OCI-LY1 (cell line): ENCODE measurements around the gene TSR3.
A peak's percentile ranks its signal among the peaks of the same experiment; 100 is the strongest.

Experiments used
- H2AFZ ChIP-seq: fragments of 200-600 bp; sonication (generic), shearing (Covaris generic); 2 replicates; pipeline ENCODE4 v1.6.0; 2014; ENCODE audit warnings: antibody characterized with exemption, mild to moderate bottlenecking, low read length
- H3F3A ChIP-seq: fragments of 200-600 bp; sonication (generic), shearing (Covaris generic); 2 replicates; pipeline ENCODE4 v1.6.0; 2014; ENCODE audit warnings: mild to moderate bottlenecking, antibody characterized with exemption, low read length, moderate library complexity; ENCODE audit not compliant: insufficient read depth
- H3K27ac ChIP-seq: fragments of 200-600 bp; sonication (generic); 2 replicates; pipeline ENCODE4 v1.5.1; 2014; ENCODE audit warnings: low read length, mixed run types, mild to moderate bottlenecking, low read depth; ENCODE audit not compliant: poor library complexity, severe bottlenecking
- H3K27me3 ChIP-seq: fragments of 200-600 bp; sonication (generic); 2 replicates; pipeline ENCODE4 v1.6.0; 2014; ENCODE audit warnings: antibody characterized with exemption, mild to moderate bottlenecking, low read length, moderate library complexity; ENCODE audit not compliant: insufficient read depth
- H3K36me3 ChIP-seq: fragments of 200-600 bp; sonication (generic); 2 replicates; pipeline ENCODE4 v1.6.1; 2014; ENCODE audit warnings: mild to moderate bottlenecking, antibody characterized with exemption, low read length, moderate library complexity, mixed read lengths; ENCODE audit not compliant: insufficient read depth
- H3K4me1 ChIP-seq: fragments of 200-600 bp; sonication (generic); 2 replicates; pipeline ENCODE4 v1.5.1; 2014; ENCODE audit warnings: mild to moderate bottlenecking, low read length, moderate library complexity; ENCODE audit not compliant: insufficient read depth, severe bottlenecking
- H3K4me2 ChIP-seq: fragments of 200-600 bp; sonication (generic), shearing (Covaris generic); 2 replicates; pipeline ENCODE4 v1.6.1; 2014; ENCODE audit warnings: low read length
- H3K4me3 ChIP-seq: fragments of 200-600 bp; sonication (generic); 2 replicates; pipeline ENCODE4 v1.5.1; 2014; ENCODE audit warnings: low read length, low read depth, mild to moderate bottlenecking, mixed read lengths; ENCODE audit not compliant: poor library complexity, severe bottlenecking
- H3K79me2 ChIP-seq: fragments of 200-600 bp; shearing (Covaris generic); 2 replicates; pipeline ENCODE4 v1.6.1; 2016; ENCODE audit warnings: mixed run types, low read length, mixed read lengths; ENCODE audit not compliant: insufficient read depth
- H3K9ac ChIP-seq: fragments of 200-600 bp; sonication (generic), shearing (Covaris generic); 2 replicates; pipeline ENCODE4 v1.6.1; 2014; ENCODE audit warnings: mild to moderate bottlenecking, low read length, mixed read lengths
- H3K9me2 ChIP-seq: fragments of 200-600 bp; sonication (generic), shearing (Covaris generic); 2 replicates; pipeline ENCODE4 v1.6.1; 2014; ENCODE audit warnings: low read depth, mild to moderate bottlenecking, low read length, mixed read lengths
- H3K9me3 ChIP-seq: fragments of 200-600 bp; shearing (Covaris generic); 2 replicates; pipeline ENCODE4 v1.6.1; 2014; ENCODE audit warnings: low read length, mixed read lengths
- H4K20me1 ChIP-seq: fragments of 200-600 bp; sonication (generic), shearing (Covaris generic); 2 replicates; pipeline ENCODE4 v1.6.0; 2016; ENCODE audit warnings: mild to moderate bottlenecking, low read length; ENCODE audit not compliant: insufficient read depth
- CTCF ChIP-seq: fragments of 200-600 bp; sonication (generic), shearing (Covaris generic); IDR thresholded peaks from 2 replicates; pipeline ENCODE4 v1.5.1; 2017; ENCODE audit warnings: mild to moderate bottlenecking, antibody characterized with exemption, low read length, moderate library complexity, mixed read lengths
- EZH2 ChIP-seq: fragments of 200-600 bp; sonication (generic), shearing (Covaris generic); IDR thresholded peaks from 2 replicates; pipeline ENCODE4 v1.8.0; 2017; ENCODE audit warnings: borderline replicate concordance, mixed run types, mild to moderate bottlenecking, antibody characterized with exemption, low read length, moderate library complexity, mixed read lengths

Gene TSR3

GRCh38 chr16:1323296-1324239 lies 28.1 kb downstream of the TSR3 start:
- peaks cover 23% of the 10 kb centered on the region for H3K4me1 ChIP-seq

GRCh38 chr16:1322407-1322806 lies 29.3 kb downstream of the TSR3 start:
- Histone ChIP-seq H3K27ac (no peak overlapping the region), H2AFZ (no peak overlapping the region), H3K9ac (no peak overlapping the region), H3K4me1 (peaks cover 23% of the 10 kb centered on the region), H3K27me3 (no peaks in the 10 kb centered on the region), H3K9me3 (no peaks in the 10 kb centered on the region), H3K36me3 (peaks cover 78% of the 10 kb centered on the region), H3F3A (no peaks in the 10 kb centered on the region), H4K20me1 (no peaks in the 10 kb centered on the region), H3K4me3 (no peak overlapping the region), H3K79me2 (no peaks in the 10 kb centered on the region), H3K9me2 (no peaks in the 10 kb centered on the region), H3K4me2 (no peak overlapping the region)
- no peak for TF ChIP-seq EZH2
- TF ChIP-seq CTCF, result no peak

More at GRCh38 chr16:1323296-1324239, 28.1 kb downstream of the TSR3 start:
- no peaks in the 10 kb centered on the region for H3K9me3 ChIP-seq
- H4K20me1 ChIP-seq, result no peaks in the 10 kb centered on the region
- peaks cover 67% of the 10 kb centered on the region for H3K36me3 ChIP-seq
- TF ChIP-seq CTCF (no peak), EZH2 (no peak)
- H3K9me2 ChIP-seq, result no peaks in the 10 kb centered on the region
- H3K9ac ChIP-seq, result no peak overlapping the region
- no peaks in the 10 kb centered on the region for H3K27me3 ChIP-seq
- H3F3A ChIP-seq, result no peaks in the 10 kb centered on the region
- H3K79me2 ChIP-seq, result no peaks in the 10 kb centered on the region
- H3K27ac ChIP-seq, result peak overlapping the region; percentile 62
- H3K4me3 ChIP-seq, result no peak overlapping the region
- no peak overlapping the region for H3K4me2 ChIP-seq
- H2AFZ ChIP-seq, result no peak overlapping the region

GRCh38 chr16:1320658-1321240 lies 30.9 kb downstream of the TSR3 start:
- TF ChIP-seq CTCF, result no peak
- TF ChIP-seq EZH2, result no peak
- Histone ChIP-seq H3F3A (no peaks in the 10 kb centered on the region), H3K27ac (no peak overlapping the region), H3K9ac (no peak overlapping the region), H3K27me3 (no peaks in the 10 kb centered on the region), H3K79me2 (no peaks in the 10 kb centered on the region), H3K4me2 (no peak overlapping the region), H4K20me1 (no peaks in the 10 kb centered on the region), H3K4me3 (no peak overlapping the region), H3K9me2 (no peaks in the 10 kb centered on the region), H2AFZ (no peak overlapping the region), H3K36me3 (peaks cover 95% of the 10 kb centered on the region), H3K4me1 (peaks cover 8% of the 10 kb centered on the region), H3K9me3 (no peaks in the 10 kb centered on the region)
